Right lobe of liver (tissue), 4 donors: ENCODE data around the gene PLXNB3.
"Not testable (repeated sequence)": the region's sequence is repeated elsewhere in the genome, so short reads cannot be mapped to it uniquely, and the experiment has no call there.

Experiments used
- CTCF ChIP-seq, 4 donors: fragments of 200-600 bp in 3 of 4; fragments of 450-650 bp in 1 of 4; IDR thresholded peaks; one replicate each; pipeline versions ENCODE4 v1.5.1 to v1.8.0; 2016 to 2022; ENCODE audit warnings: antibody characterized with exemption in 4 of 4, mild to moderate bottlenecking in 2 of 4
- POLR2A ChIP-seq: fragments of 450-650 bp; IDR thresholded peaks from one replicate; pipeline ENCODE4 v1.6.1; 2017; ENCODE audit warnings: antibody characterized with exemption, mild to moderate bottlenecking
- donor health status: DM: no; HTN: no; CAD: no.
- donor health status: DM: no; HTN: no; CAD: no.
- donor health status: DM: no; HTN: yes; CAD: no.

GRCh38 chrX:153818064-153818463, 54.0 kb downstream of the PLXNB3 start:
- not testable (repeated sequence) for TF ChIP-seq CTCF (IDR thresholded peaks at IDR 0.05); POLR2A
